HG03439 (cell line): ENCODE measurements around the gene SSH2.

Experiments
- ATAC-seq: cut with Tn5 transposase; IDR thresholded peaks from one replicate; pipeline ENCODE4 v1.9.1; 2021; ENCODE audit warnings: mild to moderate bottlenecking, moderate library complexity; ENCODE audit not compliant: unreplicated experiment

The SSH2 gene

GRCh38 chr17:29582772-29583171 lies 347.3 kb downstream of the SSH2 start:
- no peak for ATAC-seq

- ATAC-seq: no peak
Observed at GRCh38 chr17:29582254-29582765, 347.7 kb downstream of the SSH2 start.

GRCh38 chr17:29581583-29582253 lies 348.3 kb downstream of the SSH2 start:
- ATAC-seq: no peak

DNA sequence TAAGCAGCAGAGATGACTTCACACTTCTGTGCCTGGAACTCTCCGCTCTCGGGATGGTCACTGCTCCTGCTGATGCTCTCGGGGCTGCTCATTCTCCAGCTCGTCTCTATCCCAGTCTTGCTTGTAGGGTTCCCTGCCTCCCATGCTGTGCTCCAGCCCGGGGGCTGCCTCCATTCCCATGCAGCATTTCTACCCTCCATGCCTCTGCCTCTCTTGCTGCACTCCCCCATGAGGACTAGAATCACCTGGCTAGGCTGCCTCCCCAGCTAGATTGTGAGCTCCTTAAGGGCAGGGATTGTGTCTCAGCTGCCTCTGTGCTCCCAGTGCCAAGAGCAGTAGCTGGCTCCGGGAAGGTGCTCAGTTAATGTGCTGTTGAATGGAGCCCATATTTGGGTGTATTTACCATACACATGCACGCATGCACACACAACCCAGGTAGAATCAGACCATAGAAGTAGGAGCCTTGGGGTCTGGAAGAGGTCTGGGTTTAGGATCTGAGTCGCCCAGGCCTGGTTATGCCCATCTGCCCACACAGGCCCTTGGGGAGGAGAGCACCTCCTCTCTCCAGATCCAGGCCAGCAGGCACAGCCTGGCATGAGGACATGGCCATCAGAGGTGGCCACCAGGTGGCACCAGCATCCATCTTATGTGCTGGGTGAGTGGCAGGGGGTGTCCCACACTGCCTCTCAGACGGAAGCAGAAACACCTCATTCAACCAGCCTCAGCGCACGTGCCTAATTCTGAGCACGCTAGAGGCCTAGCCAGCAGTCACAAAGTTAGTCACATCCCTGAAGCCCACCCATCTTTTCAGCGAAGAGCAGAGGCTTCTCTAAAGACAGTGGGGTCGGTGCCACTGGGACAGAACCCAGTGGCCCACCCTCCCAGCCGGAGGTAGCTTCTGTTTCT lies 349.9 kb downstream of the SSH2 start:
- peak; percentile 57 for ATAC-seq

DNA sequence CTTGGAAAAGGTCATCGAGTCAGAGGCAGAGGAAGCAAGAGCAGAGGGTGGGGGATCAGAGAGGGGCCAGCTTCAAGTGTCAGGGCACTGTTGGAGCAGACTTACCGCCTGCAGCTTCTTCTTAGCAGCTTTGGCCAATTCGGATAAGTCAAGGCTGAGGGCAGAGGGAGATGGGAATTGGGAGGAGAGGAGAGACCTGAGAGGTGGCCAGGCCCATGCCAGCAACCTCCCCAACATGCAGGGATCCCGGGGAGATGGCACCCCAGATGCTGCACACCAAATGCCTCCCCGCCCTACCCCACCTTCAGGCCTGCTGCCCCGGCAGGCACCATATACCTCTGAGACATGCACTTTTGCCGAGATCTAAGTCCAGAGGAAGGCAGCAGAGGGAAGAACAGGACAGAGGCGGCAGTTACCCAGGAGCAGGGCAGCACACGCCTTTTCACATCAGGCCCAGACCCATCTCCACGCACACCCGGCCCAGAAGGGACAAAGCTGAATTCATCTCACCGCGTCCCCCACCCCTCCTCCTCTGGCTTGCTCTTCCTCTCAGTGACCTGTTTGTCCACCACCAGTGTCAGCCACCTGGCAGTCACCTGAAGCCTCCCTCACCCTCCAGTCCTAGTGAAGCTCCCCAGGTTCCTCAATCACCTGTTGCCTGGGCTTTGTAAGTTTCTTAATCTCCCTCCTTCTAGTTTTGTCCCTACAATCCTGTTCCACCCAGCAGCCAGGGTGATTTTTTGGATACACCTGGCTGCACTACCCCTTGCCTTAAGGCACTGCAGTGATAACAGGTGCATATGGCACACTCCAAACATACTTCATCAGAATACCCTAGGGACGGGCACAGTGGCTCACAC lies 351.2 kb downstream of the SSH2 start:
- ATAC-seq: no peak

GRCh38 chr17:29577385-29578211 lies 352.4 kb downstream of the SSH2 start:
- no peak for ATAC-seq

GRCh38 chr17:29577001-29577370 lies 353.0 kb downstream of the SSH2 start:
- no peak for ATAC-seq

GRCh38 chr17:29576214-29577000 lies 353.6 kb downstream of the SSH2 start:
- ATAC-seq: no peak
